ENCODE measurements around the gene TUB.

The TUB gene

DNA sequence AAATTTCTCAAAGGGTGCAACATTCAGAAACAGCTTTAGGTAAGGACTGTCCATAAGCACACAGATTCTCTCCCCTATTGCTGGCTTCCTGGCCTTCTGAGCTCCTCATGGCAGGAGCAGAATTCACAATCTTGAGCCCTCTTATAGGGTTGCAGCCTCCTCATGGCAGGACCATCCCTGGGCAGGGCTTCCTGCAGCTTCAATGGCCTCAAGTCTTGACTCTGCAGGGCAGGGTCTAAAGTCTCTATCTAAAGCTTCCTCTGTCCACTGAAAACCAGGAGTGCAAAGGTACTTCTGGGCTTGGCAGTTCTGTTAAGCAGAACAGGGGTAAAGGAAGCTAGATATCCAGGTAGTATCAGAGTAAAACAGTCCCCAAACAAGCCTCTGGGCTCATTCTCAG lies 28.7 kb downstream of the TUB start:
- DNase-seq: no peak

DNA sequence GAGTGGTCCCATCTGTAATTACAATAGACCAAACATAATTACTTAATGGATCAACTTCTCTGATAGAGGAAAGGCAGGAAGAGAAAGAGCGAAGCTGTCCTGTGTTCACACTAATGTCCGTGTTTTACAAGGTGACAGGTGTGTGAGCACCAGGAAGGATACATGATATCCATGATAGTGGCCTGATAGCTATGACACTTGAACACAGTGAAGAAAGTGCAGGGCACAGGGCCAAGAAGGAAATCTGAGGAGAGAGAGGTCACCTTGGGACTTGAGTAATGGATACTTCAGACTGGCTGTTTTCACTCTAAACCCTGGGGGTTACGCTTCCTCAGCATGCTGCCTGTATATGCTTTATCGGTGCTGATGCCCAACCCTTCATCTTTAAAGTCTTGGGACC lies 29.4 kb downstream of the TUB start:
- DNase-seq: no peak

DNA sequence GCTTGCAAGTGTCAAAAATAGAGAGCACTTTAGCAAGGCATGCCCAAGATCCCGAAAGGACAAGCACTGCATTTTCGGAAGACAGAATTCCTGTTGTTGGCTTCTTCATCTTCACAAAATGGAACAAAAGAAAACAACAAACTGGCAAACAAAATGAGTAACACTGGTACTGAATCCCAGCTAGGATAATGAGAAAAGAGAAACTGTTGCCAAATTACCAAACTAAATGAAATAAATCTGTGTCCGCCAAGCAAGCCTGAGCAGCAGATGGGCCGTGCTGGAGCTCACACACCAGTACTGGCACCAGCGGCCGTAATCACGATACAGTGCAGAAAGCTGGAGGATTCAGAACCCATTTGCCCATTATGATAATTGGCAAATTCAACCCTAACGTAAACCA lies 30.6 kb downstream of the TUB start:
- no peak for DNase-seq

DNA sequence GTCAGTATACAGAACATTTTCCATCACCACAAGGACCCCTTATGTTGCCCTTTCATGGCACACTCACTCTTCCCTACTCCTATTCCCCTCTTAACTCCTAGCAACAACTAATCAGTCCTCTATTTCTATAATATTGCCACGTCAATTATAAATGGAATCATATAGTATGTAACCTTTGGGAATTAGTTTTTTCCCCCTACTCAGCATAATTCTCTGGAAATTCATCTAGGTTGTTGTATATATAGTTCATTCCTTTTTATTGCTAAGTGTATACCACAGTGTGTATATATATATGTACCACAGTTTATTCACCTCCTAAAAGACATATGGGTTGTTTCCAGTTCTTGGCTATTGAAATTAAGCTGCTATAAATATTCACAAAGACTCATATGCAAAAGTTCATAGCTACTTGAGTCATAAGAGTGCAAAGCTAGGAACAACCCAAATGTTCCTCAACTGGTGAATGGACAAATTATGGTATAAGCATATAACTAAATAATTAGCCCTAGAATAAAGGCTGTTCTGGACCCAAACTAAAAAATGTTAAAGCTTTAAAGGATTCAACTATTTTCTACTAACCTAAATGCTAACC lies 41.3 kb downstream of the TUB start:
- no peak for DNase-seq

DNA sequence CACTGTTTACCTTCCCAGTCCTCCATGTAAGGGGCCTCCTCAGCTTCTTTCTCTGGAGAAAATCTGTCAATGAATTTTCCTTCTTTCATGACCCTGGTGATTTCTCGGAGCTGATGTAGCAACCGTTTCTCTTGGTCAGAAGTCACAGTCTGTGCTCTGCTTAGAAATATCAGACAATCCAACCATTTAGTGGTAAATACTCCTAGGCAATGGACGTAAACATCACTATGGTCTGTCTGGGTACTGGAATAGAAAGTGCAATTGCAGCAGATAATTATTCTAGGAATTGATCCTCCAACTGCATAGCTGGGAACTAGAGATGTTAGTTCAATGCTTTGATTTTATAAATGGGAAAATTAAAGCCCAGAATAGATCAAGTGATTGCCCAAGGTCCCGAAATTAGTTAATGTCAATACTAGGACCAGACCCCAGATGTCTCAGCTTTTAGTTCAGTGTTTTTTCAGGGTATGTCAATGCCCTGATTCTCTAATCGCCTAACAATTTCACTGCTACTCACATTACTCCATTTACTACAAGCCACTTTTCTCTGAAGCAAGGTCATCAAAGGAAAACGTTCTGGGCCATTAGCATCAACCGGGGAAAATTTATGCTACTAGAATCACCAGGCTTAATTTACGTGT lies 45.8 kb downstream of the TUB start:
- no peak for DNase-seq

DNA sequence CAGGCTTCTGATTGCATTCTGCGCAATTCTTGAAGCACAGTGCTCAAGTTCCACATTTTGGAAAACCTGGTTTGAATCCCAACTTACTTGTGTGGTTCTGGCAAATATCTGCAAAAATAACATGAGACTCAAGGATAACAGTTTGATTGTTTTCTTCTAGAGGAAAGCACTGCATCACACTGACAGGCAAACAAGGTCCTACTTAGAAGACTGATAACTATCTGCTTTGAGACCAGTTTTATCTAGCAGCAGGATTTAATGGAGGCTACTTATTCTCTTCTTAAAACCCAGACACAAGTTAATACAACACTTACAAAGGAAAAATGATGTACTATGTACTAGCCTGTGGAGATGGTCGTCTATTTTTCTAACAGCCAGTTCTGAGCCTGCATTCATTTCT lies 46.4 kb downstream of the TUB start:
- no peak for DNase-seq

DNA sequence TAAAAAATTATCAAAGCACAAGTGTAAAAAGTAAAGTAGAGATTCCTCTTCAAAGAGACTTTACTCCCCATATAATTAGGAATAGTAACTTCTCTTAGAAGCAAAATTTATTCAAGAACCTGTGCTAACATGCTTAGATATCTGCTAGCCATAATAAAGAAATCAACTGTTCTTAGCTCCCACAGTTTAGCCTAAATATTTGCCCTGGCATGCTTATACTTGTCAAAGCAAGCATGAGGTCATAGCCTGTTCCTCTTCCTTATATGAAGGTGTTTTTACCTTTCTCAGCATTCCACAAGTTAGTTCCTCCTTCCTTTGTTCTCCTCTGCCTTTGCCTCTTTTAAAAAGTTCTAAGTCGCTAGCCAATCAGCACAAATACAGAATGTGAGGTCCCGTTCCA lies 57.5 kb downstream of the TUB start:
- DNase-seq: no peak

DNA sequence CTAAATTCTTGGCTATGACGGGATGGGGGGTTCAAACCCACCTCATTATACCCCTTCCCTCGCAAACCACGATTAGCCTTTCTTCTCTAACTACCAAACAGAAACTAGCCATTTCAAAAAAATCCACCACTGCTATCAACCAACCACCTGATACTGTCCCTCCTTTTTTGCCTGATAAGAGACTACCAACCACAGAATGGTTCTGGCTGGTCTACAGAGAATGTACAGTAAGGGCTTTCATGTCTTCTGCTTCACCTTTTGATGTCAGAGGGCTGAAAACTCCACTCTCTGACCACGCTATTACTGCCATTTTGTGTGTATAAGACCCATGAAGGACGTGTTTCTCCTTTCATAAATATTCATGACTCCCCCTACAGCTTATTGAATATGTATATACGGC lies 68.7 kb downstream of the TUB start:
- no peak for DNase-seq
